HepG2 (cell line): ENCODE results near the gene MRPL51. TPM values are rescaled to one million over a fixed set of nuclear protein-coding genes. Genes with fewer than 3 reads are reported as not detected.

Experiments used
- CBFB ChIP-seq: sonication (generic); formaldehyde crosslinking; IDR thresholded peaks from 2 replicates; pipeline ENCODE4 v1.4.0; 2020; ENCODE audit warnings: missing genetic modification reagents
- DMAP1 ChIP-seq: IDR thresholded peaks from 2 replicates; pipeline ENCODE4 v1.6.1; 2016
- FOXK1 ChIP-seq: sonication (generic); formaldehyde crosslinking; IDR thresholded peaks from 2 replicates; pipeline ENCODE4 v1.4.0; 2020; ENCODE audit warnings: low read depth, missing genetic modification reagents, borderline replicate concordance
- HNRNPLL ChIP-seq: fragments of 200-400 bp; formaldehyde crosslinking; IDR thresholded peaks from 2 replicates; pipeline ENCODE4 v1.6.1; 2017; ENCODE audit warnings: mild to moderate bottlenecking, low read depth, low read length; ENCODE audit not compliant: poor library complexity, severe bottlenecking
- MZF1 ChIP-seq: sonication (generic); formaldehyde crosslinking; IDR thresholded peaks from 2 replicates; pipeline ENCODE4 v1.8.1; 2023; ENCODE audit warnings: mild to moderate bottlenecking, missing genetic modification reagents, borderline replicate concordance
- NFIC ChIP-seq: IDR thresholded peaks from 2 replicates; pipeline ENCODE4 v1.6.1; 2012; ENCODE audit warnings: mild to moderate bottlenecking, low read length, inconsistent platforms
- SAP130 ChIP-seq: IDR thresholded peaks from 2 replicates; pipeline ENCODE4 v1.6.1; 2016; ENCODE audit warnings: low read depth
- TBP ChIP-seq: sonication (generic); formaldehyde crosslinking; IDR thresholded peaks from 2 replicates; pipeline ENCODE4 v1.5.0; 2020; ENCODE audit warnings: missing genetic modification reagents
- XRCC5 ChIP-seq: fragments of 200-400 bp; formaldehyde crosslinking; optimal IDR thresholded peaks from 2 replicates; pipeline ENCODE3; 2017; ENCODE audit warnings: mild to moderate bottlenecking, low read length
- ZBTB8A ChIP-seq: sonication (generic); formaldehyde crosslinking; IDR thresholded peaks from 2 replicates; pipeline ENCODE4 v1.4.0; 2020; ENCODE audit warnings: mild to moderate bottlenecking, low read depth, missing genetic modification reagents, borderline replicate concordance
- ZNF331 ChIP-seq: sonication (generic); formaldehyde crosslinking; IDR thresholded peaks from 2 replicates; pipeline ENCODE4 v1.4.0; 2020; ENCODE audit warnings: missing genetic modification reagents
- polyA plus RNA-seq, 8 experiments: library from polyadenylated mRNA; depleted of rRNA in 3 of 8; stranded (reverse) in 7 of 8; unstranded in 1 of 8; fragments of >200 nt; fragmentation: Illumina TruSeq in 4 of 8; extraction: Trizol in 4 of 8; gene quantifications; 2 replicates each; pipeline versions ENCODE4 v1.2.1 to v1.2.3, GENCODE V29; 2011 to 2016; ENCODE audit warnings: low read depth in 4 of 8, missing spikeins in 1 of 8, mixed read lengths in 1 of 8; ENCODE audit not compliant: insufficient read depth in 1 of 8
- total RNA-seq, 5 experiments: library from RNA; depleted of rRNA; stranded (reverse); fragments of >200 nt; fragmentation: Illumina TruSeq; extraction: Trizol; gene quantifications; 2 replicates each; pipeline ENCODE4 v1.2.3, GENCODE V29; 2016; ENCODE audit warnings: low read depth in 1 of 5
- TF ChIP-seq, protein P1 (sequence below): sonication (generic); formaldehyde crosslinking; IDR thresholded peaks from 2 replicates; pipeline ENCODE4 v1.4.0; 2020; ENCODE audit warnings: mild to moderate bottlenecking, low read depth, missing genetic modification reagents
- TF ChIP-seq, protein P2 (sequence below): IDR thresholded peaks from 2 replicates; pipeline ENCODE4 v1.6.1; 2016; ENCODE audit warnings: missing biosample characterization, missing genetic modification reagents, low read depth
- TF ChIP-seq, protein P3 (sequence below): sonication (generic); formaldehyde crosslinking; IDR thresholded peaks from 2 replicates; pipeline ENCODE4 v1.4.0; 2020; ENCODE audit warnings: missing genetic modification reagents, borderline replicate concordance
- TF ChIP-seq, protein P4 (sequence below): sonication (generic); formaldehyde crosslinking; IDR thresholded peaks from 2 replicates; pipeline ENCODE4 v1.5.1; 2020; ENCODE audit warnings: mild to moderate bottlenecking, missing genetic modification reagents, borderline replicate concordance
- TF ChIP-seq, protein P5 (sequence below): sonication (generic); formaldehyde crosslinking; IDR thresholded peaks from 2 replicates; pipeline ENCODE4 v1.5.1; 2020; ENCODE audit warnings: mild to moderate bottlenecking, missing genetic modification reagents, borderline replicate concordance

Gene MRPL51
- total and polyA plus RNA-seq, 2 of the 13 experiments (the other 11 are each of a cell fraction or from before 2014, with no cell fraction given), result 64.8 to 278 TPM

DNA sequence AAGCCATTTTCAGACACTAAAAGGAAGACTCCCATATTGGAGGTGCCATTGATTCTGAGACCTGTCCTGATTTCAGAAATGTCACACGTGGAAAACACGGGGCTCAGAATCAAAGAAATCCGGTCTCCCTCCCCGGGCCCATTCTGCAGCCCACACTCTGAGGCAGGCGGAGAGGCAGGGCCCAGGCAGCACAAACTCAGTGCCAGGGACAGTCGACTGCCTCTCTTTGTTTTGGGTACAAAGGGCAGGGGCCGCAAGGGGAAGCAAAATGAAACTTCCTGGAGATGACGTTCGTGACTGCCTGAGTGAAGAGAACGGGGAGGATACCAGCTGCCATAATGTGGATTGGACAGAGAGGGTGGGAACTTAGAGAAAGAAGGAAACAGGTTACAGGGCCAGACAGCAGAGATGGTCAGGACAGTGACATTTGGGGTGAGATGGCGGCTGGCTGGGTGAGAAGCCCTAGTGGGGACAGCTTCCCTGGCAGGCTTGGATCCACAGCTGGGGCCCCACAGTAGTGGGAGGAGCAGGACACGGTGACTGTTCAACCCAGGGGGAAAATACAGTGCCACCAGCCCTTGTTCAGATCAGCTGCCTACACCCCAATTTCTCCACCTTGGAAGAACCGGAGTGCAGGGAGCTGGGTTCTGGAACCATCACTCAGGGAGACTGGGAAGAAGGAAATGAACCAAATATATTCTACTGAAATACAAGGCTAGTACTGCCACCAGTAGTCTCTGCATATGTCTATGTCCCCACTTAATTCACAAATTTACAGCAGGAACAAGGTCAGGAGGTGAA, 49.3 kb upstream of the MRPL51 start (continued):
- TF ChIP-seq, protein P1, sequence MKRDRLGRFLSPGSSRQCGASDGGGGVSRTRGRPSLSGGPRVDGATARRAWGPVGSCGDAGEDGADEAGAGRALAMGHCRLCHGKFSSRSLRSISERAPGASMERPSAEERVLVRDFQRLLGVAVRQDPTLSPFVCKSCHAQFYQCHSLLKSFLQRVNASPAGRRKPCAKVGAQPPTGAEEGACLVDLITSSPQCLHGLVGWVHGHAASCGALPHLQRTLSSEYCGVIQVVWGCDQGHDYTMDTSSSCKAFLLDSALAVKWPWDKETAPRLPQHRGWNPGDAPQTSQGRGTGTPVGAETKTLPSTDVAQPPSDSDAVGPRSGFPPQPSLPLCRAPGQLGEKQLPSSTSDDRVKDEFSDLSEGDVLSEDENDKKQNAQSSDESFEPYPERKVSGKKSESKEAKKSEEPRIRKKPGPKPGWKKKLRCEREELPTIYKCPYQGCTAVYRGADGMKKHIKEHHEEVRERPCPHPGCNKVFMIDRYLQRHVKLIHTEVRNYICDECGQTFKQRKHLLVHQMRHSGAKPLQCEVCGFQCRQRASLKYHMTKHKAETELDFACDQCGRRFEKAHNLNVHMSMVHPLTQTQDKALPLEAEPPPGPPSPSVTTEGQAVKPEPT (CRISPR knock-in tag), result no peak
- no peak for TF ChIP-seq HNRNPLL
- 0 out of 2 replicates have a peak, but pooled peaks have one; percentile 10 for TF ChIP-seq TBP (CRISPR knock-in tag)
- peak; percentile 65; the same call in 1 of the 2 replicates for TF ChIP-seq DMAP1 (CRISPR knock-in tag)
- TF ChIP-seq, protein P2, sequence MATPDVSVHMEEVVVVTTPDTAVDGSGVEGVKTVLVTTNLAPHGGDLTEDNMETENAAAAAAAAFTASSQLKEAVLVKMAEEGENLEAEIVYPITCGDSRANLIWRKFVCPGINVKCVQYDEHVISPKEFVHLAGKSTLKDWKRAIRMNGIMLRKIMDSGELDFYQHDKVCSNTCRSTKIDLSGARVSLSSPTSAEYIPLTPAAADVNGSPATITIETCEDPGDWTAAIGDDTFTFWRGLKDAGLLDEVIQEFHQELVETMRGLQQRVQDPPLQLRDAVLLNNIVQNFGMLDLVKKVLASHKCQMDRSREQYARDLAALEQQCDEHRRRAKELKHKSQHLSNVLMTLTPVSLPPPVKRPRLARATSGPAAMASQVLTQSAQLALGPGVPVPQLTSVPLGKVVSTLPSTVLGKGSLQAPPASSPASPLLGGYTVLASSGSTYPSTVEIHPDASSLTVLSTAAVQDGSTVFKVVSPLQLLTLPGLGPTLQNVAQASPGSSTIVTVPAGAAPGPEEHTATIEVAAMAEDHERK (CRISPR knock-in tag), result no peak
- 0 out of 2 replicates have a peak, but pooled peaks have one; percentile 36 for TF ChIP-seq NFIC
- TF ChIP-seq, protein P3, sequence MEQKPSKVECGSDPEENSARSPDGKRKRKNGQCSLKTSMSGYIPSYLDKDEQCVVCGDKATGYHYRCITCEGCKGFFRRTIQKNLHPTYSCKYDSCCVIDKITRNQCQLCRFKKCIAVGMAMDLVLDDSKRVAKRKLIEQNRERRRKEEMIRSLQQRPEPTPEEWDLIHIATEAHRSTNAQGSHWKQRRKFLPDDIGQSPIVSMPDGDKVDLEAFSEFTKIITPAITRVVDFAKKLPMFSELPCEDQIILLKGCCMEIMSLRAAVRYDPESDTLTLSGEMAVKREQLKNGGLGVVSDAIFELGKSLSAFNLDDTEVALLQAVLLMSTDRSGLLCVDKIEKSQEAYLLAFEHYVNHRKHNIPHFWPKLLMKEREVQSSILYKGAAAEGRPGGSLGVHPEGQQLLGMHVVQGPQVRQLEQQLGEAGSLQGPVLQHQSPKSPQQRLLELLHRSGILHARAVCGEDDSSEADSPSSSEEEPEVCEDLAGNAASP (CRISPR knock-in tag), result peak; percentile 46; the same call in 1 of the 2 replicates
- TF ChIP-seq SAP130 (CRISPR knock-in tag), result peak; percentile 92
- TF ChIP-seq, protein P4, sequence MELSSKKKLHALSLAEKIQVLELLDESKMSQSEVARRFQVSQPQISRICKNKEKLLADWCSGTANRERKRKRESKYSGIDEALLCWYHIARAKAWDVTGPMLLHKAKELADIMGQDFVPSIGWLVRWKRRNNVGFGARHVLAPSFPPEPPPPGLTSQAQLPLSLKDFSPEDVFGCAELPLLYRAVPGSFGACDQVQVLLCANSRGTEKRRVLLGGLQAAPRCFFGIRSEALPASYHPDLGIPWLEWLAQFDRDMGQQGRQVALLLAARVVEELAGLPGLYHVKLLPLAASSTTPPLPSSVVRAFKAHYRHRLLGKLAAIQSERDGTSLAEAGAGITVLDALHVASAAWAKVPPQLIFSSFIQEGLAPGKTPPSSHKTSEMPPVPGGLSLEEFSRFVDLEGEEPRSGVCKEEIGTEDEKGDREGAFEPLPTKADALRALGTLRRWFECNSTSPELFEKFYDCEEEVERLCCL (CRISPR knock-in tag), result no peak
- peak; percentile 87; the same call in 1 of the 2 replicates for TF ChIP-seq FOXK1
- no peak for TF ChIP-seq MZF1 (CRISPR knock-in tag)
- peak; percentile 64; the same call in 1 of the 2 replicates for TF ChIP-seq ZNF331 (CRISPR knock-in tag)
- TF ChIP-seq, protein P5, sequence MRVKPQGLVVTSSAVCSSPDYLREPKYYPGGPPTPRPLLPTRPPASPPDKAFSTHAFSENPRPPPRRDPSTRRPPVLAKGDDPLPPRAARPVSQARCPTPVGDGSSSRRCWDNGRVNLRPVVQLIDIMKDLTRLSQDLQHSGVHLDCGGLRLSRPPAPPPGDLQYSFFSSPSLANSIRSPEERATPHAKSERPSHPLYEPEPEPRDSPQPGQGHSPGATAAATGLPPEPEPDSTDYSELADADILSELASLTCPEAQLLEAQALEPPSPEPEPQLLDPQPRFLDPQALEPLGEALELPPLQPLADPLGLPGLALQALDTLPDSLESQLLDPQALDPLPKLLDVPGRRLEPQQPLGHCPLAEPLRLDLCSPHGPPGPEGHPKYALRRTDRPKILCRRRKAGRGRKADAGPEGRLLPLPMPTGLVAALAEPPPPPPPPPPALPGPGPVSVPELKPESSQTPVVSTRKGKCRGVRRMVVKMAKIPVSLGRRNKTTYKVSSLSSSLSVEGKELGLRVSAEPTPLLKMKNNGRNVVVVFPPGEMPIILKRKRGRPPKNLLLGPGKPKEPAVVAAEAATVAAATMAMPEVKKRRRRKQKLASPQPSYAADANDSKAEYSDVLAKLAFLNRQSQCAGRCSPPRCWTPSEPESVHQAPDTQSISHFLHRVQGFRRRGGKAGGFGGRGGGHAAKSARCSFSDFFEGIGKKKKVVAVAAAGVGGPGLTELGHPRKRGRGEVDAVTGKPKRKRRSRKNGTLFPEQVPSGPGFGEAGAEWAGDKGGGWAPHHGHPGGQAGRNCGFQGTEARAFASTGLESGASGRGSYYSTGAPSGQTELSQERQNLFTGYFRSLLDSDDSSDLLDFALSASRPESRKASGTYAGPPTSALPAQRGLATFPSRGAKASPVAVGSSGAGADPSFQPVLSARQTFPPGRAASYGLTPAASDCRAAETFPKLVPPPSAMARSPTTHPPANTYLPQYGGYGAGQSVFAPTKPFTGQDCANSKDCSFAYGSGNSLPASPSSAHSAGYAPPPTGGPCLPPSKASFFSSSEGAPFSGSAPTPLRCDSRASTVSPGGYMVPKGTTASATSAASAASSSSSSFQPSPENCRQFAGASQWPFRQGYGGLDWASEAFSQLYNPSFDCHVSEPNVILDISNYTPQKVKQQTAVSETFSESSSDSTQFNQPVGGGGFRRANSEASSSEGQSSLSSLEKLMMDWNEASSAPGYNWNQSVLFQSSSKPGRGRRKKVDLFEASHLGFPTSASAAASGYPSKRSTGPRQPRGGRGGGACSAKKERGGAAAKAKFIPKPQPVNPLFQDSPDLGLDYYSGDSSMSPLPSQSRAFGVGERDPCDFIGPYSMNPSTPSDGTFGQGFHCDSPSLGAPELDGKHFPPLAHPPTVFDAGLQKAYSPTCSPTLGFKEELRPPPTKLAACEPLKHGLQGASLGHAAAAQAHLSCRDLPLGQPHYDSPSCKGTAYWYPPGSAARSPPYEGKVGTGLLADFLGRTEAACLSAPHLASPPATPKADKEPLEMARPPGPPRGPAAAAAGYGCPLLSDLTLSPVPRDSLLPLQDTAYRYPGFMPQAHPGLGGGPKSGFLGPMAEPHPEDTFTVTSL, result peak; percentile 74; the same call in 1 of the 2 replicates
- peak; percentile 83 for TF ChIP-seq XRCC5
- no peak for TF ChIP-seq CBFB (CRISPR knock-in tag)
- no peak for TF ChIP-seq ZBTB8A (CRISPR knock-in tag)
